HG02981 (cell line): Measurements from ENCODE around the gene LRRC25.

Experiments used
- ATAC-seq: cut with Tn5 transposase; IDR thresholded peaks from one replicate; pipeline ENCODE4 v1.9.1; 2021; ENCODE audit warnings: mild to moderate bottlenecking, moderate library complexity; ENCODE audit not compliant: unreplicated experiment

LRRC25 gene

DNA sequence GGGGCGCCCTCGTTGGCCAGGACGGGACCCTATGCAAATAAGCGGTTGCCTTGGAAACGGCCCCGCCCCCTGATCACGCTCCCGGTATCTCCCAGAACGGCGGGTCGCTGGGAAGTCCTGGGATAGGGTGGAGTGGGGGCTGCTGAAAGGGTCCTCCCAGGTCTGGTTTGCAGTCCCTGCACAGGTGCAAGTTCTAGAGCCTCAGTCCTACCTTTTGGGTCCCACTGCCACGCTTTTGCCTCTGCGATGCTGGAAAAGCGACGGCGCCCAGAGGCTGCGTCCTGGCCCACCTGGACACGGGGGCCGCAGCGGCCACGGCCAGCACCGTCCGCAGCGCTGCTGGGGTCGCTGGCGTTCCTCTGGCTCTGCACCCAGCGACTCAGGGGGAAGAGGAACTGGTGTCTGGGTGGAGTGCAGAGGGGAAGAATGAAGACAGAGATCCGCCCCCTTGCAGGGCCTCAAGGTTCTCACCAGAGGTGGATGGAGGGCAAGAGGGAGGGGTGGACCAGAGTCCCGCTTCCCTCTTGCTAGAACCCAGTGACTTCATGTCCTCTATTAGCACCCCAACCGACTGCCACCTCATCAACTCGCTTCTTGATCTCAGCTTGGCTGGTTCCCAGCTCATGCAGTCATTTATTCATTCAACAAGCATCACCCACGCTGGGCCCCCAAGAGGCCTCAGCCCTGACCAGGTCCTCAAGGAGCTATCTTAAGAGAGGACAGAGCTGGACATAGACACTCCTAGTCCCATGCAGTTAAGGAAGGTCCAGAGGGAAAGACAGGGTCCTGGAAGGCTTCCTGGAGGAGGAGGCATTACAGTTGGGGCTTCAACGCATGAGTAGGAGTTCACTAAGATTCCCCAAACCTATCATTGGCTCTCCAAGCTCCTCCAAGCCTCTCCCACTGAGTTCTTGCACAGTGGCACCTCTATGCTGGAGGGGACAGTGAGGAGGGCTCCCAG lies at the start of gene LRRC25:
TSS of gene LRRC25 (minus strand) at position 381 of the 961 bp plus-strand sequence. CDS start 659 bp downstream, outside the sequence.
- no peak for ATAC-seq

DNA sequence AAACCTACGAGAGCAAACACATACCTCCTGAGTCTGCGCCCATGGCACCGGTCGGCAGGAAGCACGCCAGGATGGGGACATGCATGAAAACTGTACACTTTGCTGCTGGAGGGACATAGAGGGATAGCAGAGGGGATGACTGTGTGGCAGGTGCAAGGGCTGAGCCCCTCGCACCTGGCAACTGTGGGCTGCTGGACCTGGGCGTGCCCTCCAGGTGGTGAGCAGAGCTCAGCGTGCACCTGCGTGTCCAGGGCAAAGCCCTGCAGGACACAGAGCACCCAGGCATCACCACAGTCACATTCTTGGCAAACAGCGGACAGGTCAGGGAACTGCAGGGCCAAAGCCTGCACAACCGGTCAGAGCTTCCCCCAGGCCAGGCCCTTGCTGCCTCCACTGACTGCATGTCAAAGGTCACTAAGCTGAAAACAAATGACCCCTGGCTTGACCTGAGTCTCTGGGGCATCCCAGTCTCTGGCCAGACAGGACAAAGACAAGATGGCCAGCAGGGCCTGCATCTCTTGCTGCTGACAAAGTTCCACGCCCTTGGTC lies 49.5 kb upstream of the LRRC25 start:
- ATAC-seq, result no peak

DNA sequence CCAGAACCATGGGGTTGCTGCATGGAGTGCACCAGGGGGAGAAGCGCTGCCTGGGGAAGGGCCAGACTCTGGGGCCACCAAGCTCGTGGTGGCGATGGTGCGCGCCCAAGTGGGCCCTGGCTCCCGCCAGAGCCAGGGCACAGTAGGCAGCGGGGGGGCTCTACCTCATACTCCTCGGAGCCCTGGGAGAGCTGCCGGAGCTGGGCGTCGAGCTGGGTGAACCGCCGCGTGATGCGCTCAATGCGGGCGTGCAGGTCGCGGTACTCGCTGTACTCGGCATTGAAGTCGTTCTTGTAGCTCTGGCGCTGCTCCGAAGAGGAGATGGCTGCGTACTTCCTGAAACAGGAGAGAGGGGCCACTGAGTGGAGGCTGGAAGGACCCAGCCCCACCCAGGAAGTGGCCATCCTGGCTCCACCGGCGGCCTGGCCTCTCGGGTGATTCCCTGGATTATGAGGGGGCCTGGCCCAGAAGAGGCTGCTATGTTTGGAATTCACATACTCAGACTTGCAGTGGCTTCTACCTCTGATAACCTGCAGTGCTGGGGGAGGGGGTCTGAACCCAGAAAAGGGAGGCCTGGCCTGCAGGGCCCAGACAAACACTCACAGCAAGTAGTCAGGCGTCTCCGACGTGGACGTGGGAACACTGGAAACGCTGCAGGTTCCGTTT lies 48.9 kb upstream of the LRRC25 start:
- ATAC-seq, result no peak

DNA sequence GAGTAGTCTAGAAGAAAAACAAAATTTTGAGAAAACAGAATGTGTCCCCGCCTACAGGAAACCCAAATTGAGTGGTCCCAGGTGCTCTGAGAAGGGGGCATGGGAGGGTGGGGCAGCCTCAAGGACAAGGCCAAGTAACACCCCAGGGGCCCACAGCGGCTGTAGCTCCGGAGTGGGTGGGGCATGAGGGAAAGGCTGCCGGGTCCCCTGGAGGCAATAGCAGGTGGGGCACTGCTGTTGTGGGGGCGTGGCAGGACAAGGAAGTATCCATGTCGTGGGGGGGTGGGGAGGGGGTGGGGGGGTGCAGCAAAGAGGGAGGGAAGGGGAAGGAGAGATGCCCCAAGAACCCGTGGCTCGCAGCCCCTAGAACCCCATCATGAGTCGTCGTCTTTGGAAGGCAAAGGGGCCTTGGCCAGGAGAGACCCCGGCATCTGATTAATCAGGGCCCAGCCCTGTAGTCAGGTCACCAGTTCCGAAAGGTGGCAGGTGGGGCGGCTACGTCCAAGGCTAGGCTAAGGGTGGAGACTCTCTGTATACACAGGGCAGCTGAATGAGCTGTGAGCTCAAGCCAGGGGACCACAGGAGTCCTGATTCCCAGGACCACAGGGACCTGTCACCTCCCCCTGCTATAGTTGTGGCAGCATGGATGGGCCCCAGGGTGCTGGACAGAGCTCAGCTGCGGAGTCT lies 48.0 kb upstream of the LRRC25 start:
- ATAC-seq, result no peak

DNA sequence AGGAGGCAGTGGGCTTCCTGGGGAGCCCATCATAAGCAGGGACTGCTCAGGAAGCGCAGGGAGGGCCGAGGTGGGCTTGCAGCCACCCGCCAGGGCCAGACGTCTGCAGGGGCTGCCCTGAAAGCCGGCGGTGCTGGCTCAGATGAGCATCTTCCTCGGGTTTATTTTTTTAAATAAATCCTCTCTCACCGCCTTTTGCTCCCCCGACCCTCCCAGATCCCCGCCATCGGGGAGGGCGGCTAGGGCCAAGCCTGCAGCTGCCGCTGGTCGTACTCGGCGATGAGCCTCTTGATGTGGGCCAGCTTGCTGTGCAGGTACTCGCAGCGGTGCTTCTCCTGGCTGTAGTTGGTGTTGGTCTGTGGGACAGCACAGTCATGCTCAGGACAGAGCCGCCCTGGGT lies 47.1 kb upstream of the LRRC25 start:
- ATAC-seq, result no peak

DNA sequence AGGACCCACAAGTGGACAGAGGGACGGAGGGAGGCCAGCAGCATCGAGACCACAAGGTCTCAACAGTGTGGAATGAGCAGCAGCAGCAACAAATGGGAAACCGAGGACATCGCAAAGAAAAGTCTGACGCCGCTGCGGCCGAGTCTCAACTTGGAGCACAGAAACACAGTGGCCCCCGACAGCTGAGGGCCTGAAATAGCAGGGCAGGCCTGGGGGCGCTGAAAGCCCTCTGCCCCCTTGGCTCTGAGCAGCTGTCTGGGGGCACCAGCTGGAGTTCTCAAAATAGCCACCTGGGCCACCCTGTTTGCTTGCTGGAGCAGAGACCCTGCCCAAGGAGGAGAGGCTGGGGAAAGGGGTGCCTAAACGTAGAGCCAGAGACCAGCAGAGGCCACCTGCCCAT lies 46.4 kb upstream of the LRRC25 start:
- ATAC-seq, result no peak

DNA sequence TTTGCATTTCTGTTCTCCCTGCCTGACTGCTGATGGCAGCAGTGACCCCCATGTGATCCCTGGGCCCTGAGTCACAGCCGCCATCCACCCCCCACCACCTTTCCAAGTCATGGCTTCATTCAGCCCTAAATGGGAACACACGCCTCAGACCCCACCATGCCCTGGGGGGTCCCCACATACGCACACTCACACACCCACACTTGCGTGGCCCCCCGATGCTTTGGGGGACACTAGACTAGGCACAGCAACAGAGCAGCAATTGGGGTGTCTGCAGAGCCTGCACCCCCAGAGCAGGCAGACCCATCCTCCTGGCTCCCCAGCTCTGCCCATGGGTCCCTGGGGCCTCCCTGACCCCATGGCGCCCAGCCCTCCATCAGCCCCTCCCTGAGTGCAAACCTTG lies 46.0 kb upstream of the LRRC25 start:
- no peak for ATAC-seq

DNA sequence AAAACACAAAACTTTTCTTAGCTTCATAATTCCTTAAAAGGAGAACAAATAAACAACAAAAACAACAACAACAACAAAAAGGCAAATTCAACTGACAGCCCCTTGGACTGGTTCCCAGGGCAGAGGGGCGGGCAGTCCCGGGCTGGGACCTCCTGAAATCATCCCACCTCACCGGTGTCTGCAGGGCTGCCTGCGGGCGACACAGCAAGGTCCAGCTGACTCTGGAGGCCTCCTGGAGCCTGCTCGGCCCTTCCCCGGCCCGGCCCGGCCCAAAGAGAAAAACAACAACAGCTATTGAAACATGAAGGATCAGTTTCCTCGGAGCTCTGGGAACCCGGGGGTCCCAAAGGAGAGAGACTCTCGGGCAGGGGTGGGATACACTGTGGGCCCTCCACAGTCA lies 45.5 kb upstream of the LRRC25 start:
- no peak for ATAC-seq

DNA sequence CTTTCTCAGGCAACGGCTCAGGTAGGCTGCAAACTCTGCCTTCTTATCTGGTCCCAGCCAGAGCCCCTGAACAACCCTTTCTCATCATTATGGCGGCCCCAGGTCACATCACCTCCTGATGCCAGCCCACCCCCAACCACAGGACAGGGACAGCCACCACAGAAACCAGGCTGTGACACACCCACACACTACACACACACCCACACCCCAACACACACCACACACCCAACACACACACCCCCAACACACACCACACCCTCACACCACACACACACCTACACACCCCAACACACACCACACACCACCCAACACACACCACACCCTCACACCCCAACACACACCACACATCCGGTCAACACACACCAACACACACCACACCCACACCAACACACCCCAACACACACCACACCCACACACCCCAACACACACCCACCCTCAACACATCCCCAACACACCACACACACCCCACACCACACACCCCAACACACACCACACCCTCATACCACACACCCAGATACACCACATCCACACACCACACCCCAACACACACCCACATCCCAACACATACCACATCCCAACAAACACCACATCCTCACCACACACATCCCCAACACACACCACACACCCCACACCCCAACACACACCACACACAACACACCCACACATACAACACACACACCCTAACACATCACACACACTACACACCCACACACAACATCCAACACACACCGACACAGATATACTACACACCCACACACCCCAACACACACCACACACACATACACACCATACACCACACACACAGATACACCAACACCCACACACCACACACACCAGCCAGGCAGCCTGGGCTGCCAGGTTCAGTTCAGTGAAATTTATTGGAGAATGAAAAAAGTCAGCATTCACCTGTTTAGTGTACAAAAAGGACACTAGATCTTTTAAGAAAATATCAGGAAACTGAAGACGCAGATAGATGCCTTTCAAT lies 44.7 kb upstream of the LRRC25 start:
- ATAC-seq, result no peak

DNA sequence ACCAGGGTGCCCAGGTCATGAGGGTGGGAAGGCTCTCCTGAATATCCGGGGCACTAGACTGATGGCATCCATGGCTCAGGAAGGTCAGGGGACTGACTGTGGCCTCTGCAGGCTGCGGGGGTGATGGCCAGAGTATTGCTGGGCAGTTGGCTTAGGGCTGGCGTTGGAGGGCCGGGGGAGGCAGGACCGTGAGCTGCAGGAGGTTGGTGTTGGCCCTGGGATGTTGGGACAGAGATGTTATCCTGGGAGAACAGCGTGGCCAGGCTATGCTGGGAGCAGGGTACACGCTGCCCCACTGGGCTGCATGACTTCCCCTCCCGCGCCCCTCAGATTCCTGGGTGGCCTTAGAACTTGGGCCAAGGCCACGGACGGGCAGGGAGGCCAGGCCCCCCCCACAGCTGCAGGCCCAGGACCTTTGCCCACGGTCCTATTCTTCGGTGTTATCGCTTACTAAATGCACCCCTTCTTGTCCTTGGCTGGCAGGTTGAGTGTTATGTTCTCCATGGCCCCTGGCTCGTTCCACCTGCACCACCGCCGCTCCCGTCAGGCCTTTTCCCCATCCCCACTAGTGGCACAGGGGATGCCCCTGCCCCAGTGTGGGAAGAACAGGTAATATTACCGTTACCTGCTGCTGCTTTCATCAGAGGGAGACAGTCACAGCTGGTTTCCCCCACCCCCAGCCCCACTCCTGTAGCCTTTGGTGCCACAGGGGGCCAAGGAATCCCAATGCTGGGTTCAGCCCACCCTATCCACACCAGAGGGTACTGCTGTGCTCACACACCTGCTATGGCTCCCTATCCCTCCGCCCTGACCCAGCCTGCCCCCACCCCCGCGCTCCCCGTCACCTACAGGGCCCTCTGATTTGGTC lies 43.7 kb upstream of the LRRC25 start:
- no peak for ATAC-seq

DNA sequence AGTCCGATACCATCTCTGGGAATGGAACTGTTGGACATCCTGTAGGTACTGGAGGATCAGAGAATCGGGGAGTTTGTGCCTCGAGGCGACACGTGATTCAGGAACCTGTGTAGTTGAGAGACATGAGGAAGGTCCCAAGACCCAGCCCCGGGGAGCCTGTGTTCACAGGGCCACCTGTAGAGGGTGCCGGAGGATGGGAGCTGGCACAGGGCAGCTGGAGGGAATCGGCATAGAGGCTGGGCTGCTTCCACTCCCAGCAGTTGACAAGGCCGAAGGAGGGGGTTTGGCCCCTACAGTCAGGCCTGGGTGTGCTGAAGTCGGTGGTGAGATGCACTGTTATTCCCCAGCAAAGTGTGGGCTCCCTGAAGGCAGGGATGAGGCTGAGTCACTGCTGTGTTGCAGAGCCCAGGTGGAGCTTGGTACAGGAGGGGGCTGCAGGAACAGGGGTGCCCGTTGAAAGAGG lies 43.0 kb upstream of the LRRC25 start:
- ATAC-seq, result no peak

DNA sequence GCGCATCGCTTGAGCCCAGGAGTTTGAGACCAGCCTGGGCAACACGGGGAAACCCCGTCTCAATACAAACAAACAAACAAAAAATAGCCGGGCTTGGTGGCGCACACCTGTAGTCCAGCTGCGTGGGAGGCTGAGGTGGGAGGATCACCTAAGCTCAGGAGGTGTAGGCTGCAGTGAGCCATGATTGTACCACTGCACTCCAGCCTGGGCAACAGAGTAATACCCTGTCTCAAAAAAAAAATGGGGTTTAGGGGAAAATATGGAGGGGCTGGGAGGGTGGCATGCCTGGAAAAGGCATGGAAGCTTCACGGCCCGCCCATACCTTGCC lies 42.5 kb upstream of the LRRC25 start:
- ATAC-seq, result no peak

DNA sequence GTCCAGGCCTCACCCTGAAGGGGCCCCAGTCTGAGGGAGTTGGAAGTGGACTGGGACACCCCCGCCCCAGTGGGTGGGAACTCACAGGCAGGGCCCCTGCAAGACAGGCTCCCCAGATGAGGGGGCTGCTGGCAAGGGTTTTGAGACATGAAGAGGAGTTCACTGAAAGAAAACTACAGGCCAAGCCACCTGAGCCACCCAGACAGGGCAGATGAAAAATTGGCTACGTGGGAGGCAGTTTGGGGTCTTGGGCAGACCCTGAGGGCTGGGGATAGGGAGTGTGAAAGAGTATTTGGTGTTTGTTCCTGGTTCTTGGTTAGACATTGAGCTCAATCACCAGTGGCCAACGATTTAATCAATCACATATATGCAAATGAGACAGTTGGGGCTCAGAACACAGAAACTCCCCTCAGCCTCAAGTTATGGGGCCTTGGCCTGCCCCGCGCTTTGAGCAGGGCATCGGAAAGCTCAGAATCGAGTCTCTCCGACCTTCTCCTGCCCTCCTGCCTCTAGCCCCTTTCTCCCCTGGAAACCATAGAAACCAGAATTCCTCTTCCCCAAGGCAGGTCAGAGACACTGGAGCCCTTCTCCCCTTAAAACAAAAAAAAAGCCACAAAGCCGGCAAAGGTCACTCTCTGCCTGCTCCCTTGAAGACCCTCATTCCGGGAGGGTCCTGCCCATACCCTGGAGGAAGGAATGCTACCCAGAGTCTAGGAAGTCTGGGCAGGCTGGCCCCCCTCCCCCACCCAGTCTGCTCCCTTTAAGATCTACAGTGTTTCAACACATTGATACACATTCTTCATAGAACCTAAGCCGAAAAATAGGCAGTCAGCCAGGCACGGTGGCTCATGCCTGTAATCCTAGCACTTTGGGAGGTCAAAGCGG lies 41.8 kb upstream of the LRRC25 start:
- no peak for ATAC-seq

DNA sequence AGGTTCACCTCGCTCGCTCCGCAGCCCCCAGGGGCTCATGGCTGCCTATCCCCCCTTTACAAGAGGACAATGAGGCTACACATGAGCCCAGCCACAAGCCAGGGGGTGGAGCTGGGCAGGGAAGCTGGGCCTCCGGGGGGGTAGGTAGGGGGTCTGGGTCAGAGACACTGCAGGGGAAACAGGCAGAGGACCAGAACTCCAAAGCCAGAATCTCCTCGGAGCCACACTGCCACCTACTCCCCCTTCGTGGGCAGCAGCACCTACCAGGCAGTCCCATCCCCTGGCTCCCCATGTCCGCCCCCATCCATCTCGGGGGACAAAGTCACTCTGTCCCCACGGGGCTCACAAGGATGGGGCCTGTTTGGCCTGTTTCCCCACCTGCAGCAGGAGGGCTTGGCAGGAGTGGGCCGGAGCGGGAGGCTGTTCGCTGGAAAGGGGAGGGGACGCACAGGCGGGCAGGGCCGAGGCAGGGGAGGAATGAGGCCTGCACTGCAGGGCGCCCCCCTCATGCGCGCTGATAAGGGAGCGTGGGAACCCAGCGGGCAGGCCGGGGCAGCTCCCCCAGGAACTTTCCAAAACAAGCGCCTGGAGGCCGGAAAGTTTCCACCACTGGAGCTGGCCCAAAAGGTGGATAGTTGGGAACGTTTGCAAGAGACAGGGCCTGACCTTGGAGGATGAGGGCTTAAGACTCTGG lies 41.1 kb upstream of the LRRC25 start:
- no peak for ATAC-seq

DNA sequence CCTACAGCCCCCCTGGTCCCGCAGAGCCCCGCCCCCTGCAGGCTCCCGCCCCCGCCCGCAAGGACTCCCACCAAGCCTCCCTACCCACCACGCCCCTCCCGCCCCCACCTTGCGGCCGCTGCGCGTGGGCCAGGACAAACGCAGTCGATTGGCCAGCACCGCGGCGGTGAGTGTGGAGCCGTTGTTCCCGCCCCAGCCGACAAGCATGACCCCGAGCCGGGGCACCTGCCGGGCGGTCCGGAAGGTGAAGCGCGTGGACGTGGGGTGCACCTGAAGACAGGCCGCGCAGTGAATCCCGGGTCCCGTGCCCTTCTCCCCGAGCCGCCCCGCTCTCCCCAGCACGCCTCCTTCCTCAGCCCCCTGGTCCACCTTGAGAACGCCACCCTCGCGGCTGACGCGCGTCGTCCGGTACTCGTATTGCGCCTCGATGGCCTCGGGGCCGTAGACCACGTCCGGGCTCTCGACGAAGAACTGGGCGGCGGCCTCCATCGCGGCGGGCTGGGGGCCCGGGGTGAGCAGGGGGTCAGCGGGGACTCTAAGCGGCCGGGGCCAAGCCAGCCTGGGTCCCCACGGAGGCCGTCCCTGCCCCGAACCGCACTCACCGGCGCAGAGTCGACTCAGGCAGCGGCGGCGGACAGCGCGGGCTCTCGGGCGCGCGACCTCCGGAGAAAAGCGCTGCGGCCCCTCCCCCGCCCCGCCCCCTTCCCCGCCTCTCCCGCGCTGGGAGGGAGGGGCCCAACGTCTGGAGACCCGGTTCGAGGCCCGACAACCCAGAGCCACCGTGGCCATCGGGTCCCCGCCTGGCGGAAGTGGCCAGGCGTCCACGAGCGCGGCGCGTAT lies 40.3 kb upstream of the LRRC25 start, which contains the start of gene ISYNA1:
TSS of gene ISYNA1 (minus strand) at position 643 of the 840 bp plus-strand sequence. CDS start at position 489, 154 bp downstream.
- no peak for ATAC-seq

DNA sequence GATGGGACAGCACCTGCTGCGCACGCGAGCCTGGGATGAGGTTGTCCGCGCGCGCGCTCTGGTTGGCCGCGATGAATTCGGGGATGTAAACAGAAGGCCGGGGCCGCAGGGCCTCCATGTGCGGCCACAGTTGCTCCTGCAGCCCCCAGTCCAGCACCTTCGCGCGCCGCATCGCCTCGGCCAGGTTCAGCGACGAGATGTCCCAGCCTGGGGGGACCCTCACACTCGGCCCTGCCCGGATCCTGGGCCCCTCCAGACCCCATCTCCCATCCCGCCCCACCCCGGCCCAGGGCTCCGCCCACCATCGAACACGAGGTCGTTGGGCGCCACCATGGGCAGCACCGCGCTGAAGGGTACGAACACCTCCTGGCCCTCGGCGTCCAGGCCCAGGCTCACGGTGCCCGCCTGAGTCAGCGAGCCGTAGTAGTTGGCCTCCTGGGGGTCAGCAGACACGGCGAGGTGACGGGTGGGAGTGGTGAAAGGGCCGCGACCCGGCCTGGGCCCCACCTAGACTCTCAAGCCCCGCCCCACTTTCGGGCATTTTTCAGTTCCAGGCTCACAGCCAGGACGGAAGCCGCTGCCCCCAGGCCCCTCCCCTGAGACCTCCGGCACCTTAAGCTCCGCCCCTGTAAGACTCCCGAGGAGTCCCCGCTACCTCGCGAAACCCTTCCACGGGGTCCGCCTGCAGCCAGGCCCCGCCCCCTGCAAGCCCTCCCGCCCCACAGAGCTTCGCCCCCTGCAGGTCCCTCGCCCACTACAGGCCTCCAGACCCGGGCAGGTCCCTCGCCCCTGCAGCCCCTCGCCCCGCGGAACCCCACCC lies 39.5 kb upstream of the LRRC25 start:
- peak; percentile 49 for ATAC-seq
